GM23338 (cell line): ENCODE results near the gene CLEC1A. TPM values are rescaled to one million over a fixed set of nuclear protein-coding genes. Genes with fewer than 3 reads are reported as not detected.

ENCODE experiments used
- ATAC-seq: fragments of 200-7000 bp; cut with Tn5 transposase; 3 replicates; pipeline ENCODE4 v1.9.1; 2020
- DNase-seq: peaks from one replicate; pipeline ENCODE4 v3.0.0-alpha.2; 2015; ENCODE audit warnings: low spot score
- H2AFZ ChIP-seq: fragments of 200-600 bp; sonication (generic); 2 replicates; pipeline ENCODE4 v1.8.0; 2016; ENCODE audit warnings: antibody characterized with exemption, mild to moderate bottlenecking, moderate library complexity
- H3F3A ChIP-seq: fragments of 200-600 bp; sonication (generic); replicated peaks from 2 replicates; pipeline ENCODE4 v1.8.0; 2017; ENCODE audit warnings: antibody characterized with exemption, mixed run types, low read depth
- H3K27ac ChIP-seq: fragments of 200-600 bp; sonication (generic); 2 replicates; pipeline ENCODE4 v1.6.1; 2016; ENCODE audit warnings: low read depth
- H3K27me3 ChIP-seq: fragments of 200-600 bp; sonication (generic); 2 replicates; pipeline ENCODE4 v1.8.0; 2016; ENCODE audit warnings: mild to moderate bottlenecking, mixed run types, moderate library complexity; ENCODE audit not compliant: insufficient read depth
- H3K36me3 ChIP-seq: fragments of 200-600 bp; sonication (generic); 2 replicates; pipeline ENCODE4 v1.8.0; 2016; ENCODE audit warnings: mild to moderate bottlenecking; ENCODE audit not compliant: insufficient read depth
- H3K4me1 ChIP-seq: fragments of 200-600 bp; sonication (generic); 2 replicates; pipeline ENCODE4 v1.8.0; 2016; ENCODE audit warnings: mild to moderate bottlenecking, moderate library complexity; ENCODE audit not compliant: insufficient read depth
- H3K4me2 ChIP-seq: fragments of 200-600 bp; sonication (generic); 2 replicates; pipeline ENCODE4 v1.7.1; 2017; ENCODE audit warnings: mixed run types
- H3K4me3 ChIP-seq: fragments of 200-600 bp; sonication (generic); 2 replicates; pipeline ENCODE4 v1.6.1; 2016; ENCODE audit warnings: mixed run types
- H3K79me2 ChIP-seq: fragments of 200-600 bp; sonication (generic); replicated peaks from 2 replicates; pipeline ENCODE4 v1.8.0; 2017; ENCODE audit warnings: mild to moderate bottlenecking; ENCODE audit not compliant: insufficient read depth
- H3K9me2 ChIP-seq: fragments of 200-600 bp; sonication (generic); 2 replicates; pipeline ENCODE4 v1.8.0; 2017; ENCODE audit not compliant: insufficient read depth
- H4K20me1 ChIP-seq: fragments of 200-600 bp; sonication (generic); replicated peaks from 2 replicates; pipeline ENCODE4 v1.8.0; 2017; ENCODE audit warnings: mild to moderate bottlenecking; ENCODE audit not compliant: insufficient read depth
- H3K27ac Mint-ChIP-seq: 2 replicates; pipeline ENCODE4 v1.8.0; 2020; ENCODE audit warnings: inconsistent platforms, mild to moderate bottlenecking, moderate library complexity, mixed read lengths
- H3K27me3 Mint-ChIP-seq: 3 replicates; pipeline ENCODE4 v1.8.0; 2022; ENCODE audit warnings: low read depth, mild to moderate bottlenecking, moderate library complexity, mixed read lengths, inconsistent platforms; ENCODE audit not compliant: insufficient read depth, poor library complexity
- H3K36me3 Mint-ChIP-seq: 3 replicates; pipeline ENCODE4 v1.8.0; 2021; ENCODE audit warnings: low read depth, mild to moderate bottlenecking, inconsistent platforms, moderate library complexity, mixed read lengths
- H3K4me1 Mint-ChIP-seq: 3 replicates; pipeline ENCODE4 v1.8.0; 2020; ENCODE audit warnings: mild to moderate bottlenecking, inconsistent platforms, mixed read lengths
- H3K4me3 Mint-ChIP-seq: 3 replicates; pipeline ENCODE4 v1.8.0; 2021; ENCODE audit warnings: moderate library complexity, mild to moderate bottlenecking, inconsistent platforms, mixed read lengths
- H3K9me3 Mint-ChIP-seq: 3 replicates; pipeline ENCODE4 v1.8.0; 2020; ENCODE audit warnings: moderate library complexity, mild to moderate bottlenecking, inconsistent platforms, mixed read lengths
- CREB1 ChIP-seq: fragments of 250-450 bp; sonication (Bioruptor Pico); IDR thresholded peaks from 2 replicates; pipeline ENCODE4 v1.5.0; 2020; ENCODE audit warnings: low read depth, mild to moderate bottlenecking, moderate library complexity
- EZH2 ChIP-seq: fragments of 200-600 bp; sonication (generic); IDR thresholded peaks from one replicate; pipeline ENCODE4 v1.8.0; 2017; ENCODE audit warnings: antibody characterized with exemption, mild to moderate bottlenecking, low read depth; ENCODE audit not compliant: unreplicated experiment
- EZH2phosphoT487 ChIP-seq: fragments of 200-600 bp; sonication (generic); IDR thresholded peaks from one replicate; pipeline ENCODE4 v1.8.1; 2018; ENCODE audit warnings: antibody characterized with exemption; ENCODE audit not compliant: unreplicated experiment
- JUNB ChIP-seq: IDR thresholded peaks from one replicate; pipeline ENCODE4 v1.6.1; 2016; ENCODE audit warnings: antibody characterized with exemption; ENCODE audit not compliant: unreplicated experiment
- NANOG ChIP-seq: IDR thresholded peaks from 2 replicates; pipeline ENCODE4 v1.6.1; 2016; ENCODE audit warnings: antibody characterized with exemption, borderline replicate concordance
- POLR2AphosphoS5 ChIP-seq: IDR thresholded peaks from 2 replicates; pipeline ENCODE4 v1.6.1; 2016; ENCODE audit warnings: antibody characterized with exemption, low read depth
- REST ChIP-seq: IDR thresholded peaks from one replicate; pipeline ENCODE4 v1.6.1; 2018; ENCODE audit warnings: antibody characterized with exemption; ENCODE audit not compliant: unreplicated experiment
- STAT1 ChIP-seq: IDR thresholded peaks from one replicate; pipeline ENCODE4 v1.6.1; 2016; ENCODE audit warnings: antibody characterized with exemption; ENCODE audit not compliant: unreplicated experiment
- ZNF114 ChIP-seq: fragments of 250-450 bp; sonication (Bioruptor Pico); IDR thresholded peaks from 2 replicates; pipeline ENCODE4 v1.5.0; 2020; ENCODE audit warnings: mild to moderate bottlenecking, moderate library complexity
- ZNF331 ChIP-seq: fragments of 250-450 bp; sonication (Bioruptor Pico); IDR thresholded peaks from 2 replicates; pipeline ENCODE4 v1.5.0; 2020; ENCODE audit warnings: low read depth, mild to moderate bottlenecking, moderate library complexity
- ZNF462 ChIP-seq: fragments of 250-450 bp; sonication (Bioruptor Pico); IDR thresholded peaks from 2 replicates; pipeline ENCODE4 v1.5.0; 2020; ENCODE audit warnings: mild to moderate bottlenecking, moderate library complexity
- polyA plus RNA-seq: library from polyadenylated mRNA; unstranded; fragments of >200 nt; fragmentation: Nextera tagmentation; extraction: Ambion mirVana; gene quantifications from 2 replicates; pipeline ENCODE4 v1.2.1, GENCODE V29; 2016
- total RNA-seq: library from RNA; depleted of rRNA; stranded (reverse); fragments of >200 nt; shearing (Covaris generic); gene quantifications from 2 replicates; pipeline ENCODE4 v1.2.3, GENCODE V29; 2014
- TF ChIP-seq, protein P1 (sequence below), 2 experiments: fragments of 200-600 bp in 1 of 2; sonication (generic) in 1 of 2; conservative IDR thresholded peaks; 2 replicates each; pipeline versions ENCODE4 v1.5.1 to v1.6.1; 2016 to 2017; ENCODE audit warnings: antibody characterized with exemption in 2 of 2, low read depth in 2 of 2, mild to moderate bottlenecking in 2 of 2, moderate library complexity in 1 of 2
- TF ChIP-seq, protein P2 (sequence below): IDR thresholded peaks from 2 replicates; pipeline ENCODE4 v1.6.1; 2016; ENCODE audit warnings: antibody characterized with exemption

The CLEC1A gene
- total and polyA plus RNA-seq, 2 experiments from 2014 or later: 1.1 TPM; not detected in 1

- H3K4me3 Mint-ChIP-seq: no peak overlapping the region
- TF ChIP-seq ZNF114 (no peak), ZNF331 (CRISPR knock-in tag) (no peak), JUNB (no peak), EZH2 (no peak), ZNF462 (CRISPR knock-in tag) (no peak), STAT1 (no peak), REST (no peak), NANOG (no peak), EZH2phosphoT487 (no peak), CREB1 (CRISPR knock-in tag) (no peak), POLR2AphosphoS5 (no peak)
- TF ChIP-seq, protein P1, sequence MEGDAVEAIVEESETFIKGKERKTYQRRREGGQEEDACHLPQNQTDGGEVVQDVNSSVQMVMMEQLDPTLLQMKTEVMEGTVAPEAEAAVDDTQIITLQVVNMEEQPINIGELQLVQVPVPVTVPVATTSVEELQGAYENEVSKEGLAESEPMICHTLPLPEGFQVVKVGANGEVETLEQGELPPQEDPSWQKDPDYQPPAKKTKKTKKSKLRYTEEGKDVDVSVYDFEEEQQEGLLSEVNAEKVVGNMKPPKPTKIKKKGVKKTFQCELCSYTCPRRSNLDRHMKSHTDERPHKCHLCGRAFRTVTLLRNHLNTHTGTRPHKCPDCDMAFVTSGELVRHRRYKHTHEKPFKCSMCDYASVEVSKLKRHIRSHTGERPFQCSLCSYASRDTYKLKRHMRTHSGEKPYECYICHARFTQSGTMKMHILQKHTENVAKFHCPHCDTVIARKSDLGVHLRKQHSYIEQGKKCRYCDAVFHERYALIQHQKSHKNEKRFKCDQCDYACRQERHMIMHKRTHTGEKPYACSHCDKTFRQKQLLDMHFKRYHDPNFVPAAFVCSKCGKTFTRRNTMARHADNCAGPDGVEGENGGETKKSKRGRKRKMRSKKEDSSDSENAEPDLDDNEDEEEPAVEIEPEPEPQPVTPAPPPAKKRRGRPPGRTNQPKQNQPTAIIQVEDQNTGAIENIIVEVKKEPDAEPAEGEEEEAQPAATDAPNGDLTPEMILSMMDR (conservative IDR thresholded peaks at IDR 0.05; ENCODE audit: low read depth in 2 of 2): no peak
- TF ChIP-seq, protein P2, sequence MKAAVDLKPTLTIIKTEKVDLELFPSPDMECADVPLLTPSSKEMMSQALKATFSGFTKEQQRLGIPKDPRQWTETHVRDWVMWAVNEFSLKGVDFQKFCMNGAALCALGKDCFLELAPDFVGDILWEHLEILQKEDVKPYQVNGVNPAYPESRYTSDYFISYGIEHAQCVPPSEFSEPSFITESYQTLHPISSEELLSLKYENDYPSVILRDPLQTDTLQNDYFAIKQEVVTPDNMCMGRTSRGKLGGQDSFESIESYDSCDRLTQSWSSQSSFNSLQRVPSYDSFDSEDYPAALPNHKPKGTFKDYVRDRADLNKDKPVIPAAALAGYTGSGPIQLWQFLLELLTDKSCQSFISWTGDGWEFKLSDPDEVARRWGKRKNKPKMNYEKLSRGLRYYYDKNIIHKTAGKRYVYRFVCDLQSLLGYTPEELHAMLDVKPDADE: no peak
- Histone ChIP-seq H3K4me2 (no peak overlapping the region), H3K27me3 (no peaks in the 10 kb centered on the region), H2AFZ (no peak overlapping the region), H3K4me3 (no peak overlapping the region), H3K27ac (no peak overlapping the region), H4K20me1 (no peaks in the 10 kb centered on the region), H3K79me2 (no peaks in the 10 kb centered on the region), H3K36me3 (no peaks in the 10 kb centered on the region), H3F3A (no peaks in the 10 kb centered on the region), H3K4me1 (no peaks in the 10 kb centered on the region), H3K9me2 (no peaks in the 10 kb centered on the region)
- H3K27me3 Mint-ChIP-seq: no peaks in the 10 kb centered on the region
- ATAC-seq (no peak), DNase-seq (no peak)
- no peaks in the 10 kb centered on the region for H3K4me1 Mint-ChIP-seq
- no peak overlapping the region for H3K27ac Mint-ChIP-seq
- no peaks in the 10 kb centered on the region for H3K36me3 Mint-ChIP-seq
- no peaks in the 10 kb centered on the region for H3K9me3 Mint-ChIP-seq
Measured at GRCh38 chr12:10147714-10148403, 49.1 kb upstream of the CLEC1A start.
